K562 (cell line): Measurements from ENCODE around the gene UBASH3B. TPM values are rescaled to one million over a fixed set of nuclear protein-coding genes. Genes with fewer than 3 reads are reported as not detected.

Experiments used
- ATAC-seq: fragments of 200-7000 bp; cut with Tn5 transposase; 3 replicates; pipeline ENCODE4 v1.9.1; 2020; ENCODE audit warnings: moderate library complexity
- BruUV-seq: library from RNA; stranded (reverse); fragments of 400-500 nt; replicated peaks from 2 replicates; lab custom pipeline; 2021; lab: Mats Ljungman, UMichigan
- CTCF ChIA-PET: fragments of 300-600 bp; formaldehyde crosslinking; extraction: SDS; loops from one replicate; lab custom pipeline; 2021; ENCODE audit warnings: low intra/inter-chr PET ratio; lab: Yijun Ruan, JAX
- POLR2A ChIA-PET: fragments of 300-600, 350-650 bp; sonication (Branson Sonifier 250); formaldehyde crosslinking; extraction: SDS; loops from one replicate; lab custom pipeline; 2021; ENCODE audit warnings: antibody characterized with exemption, inconsistent platforms; lab: Yijun Ruan, JAX
- DNase-seq, 4 experiments: peaks; one replicate each; pipeline versions ENCODE4 v3.0.0 to v3.0.0-alpha.2; 2011 to 2018; ENCODE audit warnings: low spot score in 3 of 4, mixed read lengths in 3 of 4; ENCODE audit errors: extremely low read depth in 1 of 4
- FAIRE-seq: peaks from 2 replicates; lab custom pipeline; 2011; peaks lifted over from hg19 to GRCh38; lab: Jason Lieb, UNC
- H2AFZ ChIP-seq: 2 replicates; pipeline ENCODE4 v1.6.0; 2011; ENCODE audit warnings: low read depth, low read length, control low read depth, inconsistent platforms
- H3K27ac ChIP-seq: fragments of 200-600 bp; 3 replicates; pipeline ENCODE4 v1.8.0; 2011; ENCODE audit warnings: low read depth, mild to moderate bottlenecking, control low read depth, inconsistent platforms, low read length, moderate library complexity, mixed read lengths; ENCODE audit errors: extremely low read depth
- H3K27me3 ChIP-seq, 2 experiments: fragments of 300-600 bp in 1 of 2; 2 replicates in 1 of 2; 3 replicates in 1 of 2; pipeline versions ENCODE4 v1.6.0 to v1.8.0; 2011; ENCODE audit warnings: inconsistent platforms in 2 of 2, low read length in 2 of 2, mild to moderate bottlenecking in 1 of 2, mixed read lengths in 1 of 2, moderate library complexity in 1 of 2; ENCODE audit not compliant: control insufficient read depth in 2 of 2, insufficient read depth in 2 of 2
- H3K36me3 ChIP-seq: fragments of 300-600 bp; 3 replicates; pipeline ENCODE4 v1.8.0; 2011; ENCODE audit warnings: mild to moderate bottlenecking, low read length, inconsistent platforms; ENCODE audit not compliant: control insufficient read depth, insufficient read depth
- H3K4me1 ChIP-seq, 2 experiments: fragments of 200-600 bp in 1 of 2; replicated peaks in 1 of 2; 2 replicates in 1 of 2; 3 replicates in 1 of 2; pipeline versions ENCODE4 v1.5.1 to v1.8.0; 2011; ENCODE audit warnings: inconsistent platforms in 2 of 2, low read length in 2 of 2, mild to moderate bottlenecking in 1 of 2, mixed read lengths in 1 of 2, moderate library complexity in 1 of 2; ENCODE audit not compliant: control insufficient read depth in 2 of 2, insufficient read depth in 2 of 2
- H3K4me2 ChIP-seq: 2 replicates; pipeline ENCODE4 v1.6.1; 2011; ENCODE audit warnings: low read length, control low read depth, inconsistent platforms, mixed read lengths; ENCODE audit not compliant: insufficient read depth
- H3K4me3 ChIP-seq: fragments of 200-600 bp; sonication (generic), shearing (Covaris generic); 2 replicates; pipeline ENCODE4 v1.5.1; 2016; ENCODE audit warnings: control low read depth, inconsistent platforms
- H3K79me2 ChIP-seq: fragments of 200-600 bp; 3 replicates; pipeline ENCODE4 v1.8.0; 2011; ENCODE audit warnings: low read length, inconsistent platforms; ENCODE audit not compliant: control insufficient read depth, insufficient read depth
- H3K9ac ChIP-seq, 2 experiments: 2 replicates each; pipeline versions ENCODE4 v1.6.0 to v1.6.1; 2011; ENCODE audit warnings: low read depth in 2 of 2, low read length in 2 of 2, control low read depth in 1 of 2, inconsistent platforms in 1 of 2, mild to moderate bottlenecking in 1 of 2, mixed read lengths in 1 of 2; ENCODE audit not compliant: insufficient read depth in 1 of 2
- H3K9me1 ChIP-seq: one replicate; pipeline ENCODE4 v1.6.0; 2011; ENCODE audit warnings: inconsistent platforms, mild to moderate bottlenecking, low read length, moderate library complexity; ENCODE audit not compliant: control insufficient read depth, insufficient read depth
- H3K9me3 ChIP-seq: replicated peaks from 2 replicates; pipeline ENCODE4 v1.5.1; 2011; ENCODE audit warnings: low read depth, low read length, inconsistent platforms; ENCODE audit not compliant: control insufficient read depth, insufficient read depth
- H4K20me1 ChIP-seq: replicated peaks from 2 replicates; pipeline ENCODE4 v1.6.1; 2011; ENCODE audit warnings: low read length, inconsistent platforms, mixed read lengths; ENCODE audit not compliant: control insufficient read depth, insufficient read depth
- CC2D1A ChIP-seq: fragments of 450-650 bp; IDR thresholded peaks from 2 replicates; pipeline ENCODE4 v1.6.1; 2017; ENCODE audit warnings: mild to moderate bottlenecking
- CREBBP ChIP-seq: IDR thresholded peaks from one replicate; pipeline ENCODE4 v1.6.1; 2012; ENCODE audit warnings: low read depth, mild to moderate bottlenecking, control low read depth, inconsistent platforms, low read length
- HBP1 ChIP-seq: fragments of 450-650 bp; formaldehyde crosslinking; IDR thresholded peaks from 2 replicates; pipeline ENCODE4 v1.4.0; 2022; ENCODE audit warnings: missing genetic modification characterization
- KLF10 ChIP-seq: fragments of 250-450 bp; sonication (Bioruptor Pico); IDR thresholded peaks from 2 replicates; pipeline ENCODE4 v1.6.1; 2021; ENCODE audit warnings: matching md5 sums
- NFYB ChIP-seq: IDR thresholded peaks from 2 replicates; pipeline ENCODE4 v1.6.1; 2011; ENCODE audit warnings: mild to moderate bottlenecking, moderate library complexity; ENCODE audit not compliant: insufficient read length; ENCODE audit errors: extremely low read depth
- RAD21 ChIP-seq, 2 experiments: fragments of 250-450 bp in 1 of 2; fragments of 450-650 bp in 1 of 2; sonication (Bioruptor Pico) in 1 of 2; formaldehyde crosslinking in 1 of 2; IDR thresholded peaks in 1 of 2; conservative IDR thresholded peaks in 1 of 2; 2 replicates each; pipeline versions ENCODE4 v1.4.0 to v1.8.0; 2020 to 2022; ENCODE audit warnings: mild to moderate bottlenecking in 2 of 2, moderate library complexity in 1 of 2
- SMARCB1 ChIP-seq: IDR thresholded peaks from 2 replicates; pipeline ENCODE4 v1.6.1; 2011; ENCODE audit warnings: improper control_type of control experiment, low read depth; ENCODE audit not compliant: insufficient read length
- TAF15 ChIP-seq: fragments of 200-400 bp; formaldehyde crosslinking; IDR thresholded peaks from 2 replicates; pipeline ENCODE4 v1.6.1; 2017; ENCODE audit warnings: mild to moderate bottlenecking, low read depth, low read length, moderate library complexity
- ZNF133 ChIP-seq: fragments of 250-450 bp; sonication (Bioruptor Pico); IDR thresholded peaks from 2 replicates; pipeline ENCODE4 v1.4.0; 2020; ENCODE audit warnings: mild to moderate bottlenecking
- ZNF23 ChIP-seq: fragments of 250-450 bp; sonication (Bioruptor Pico); IDR thresholded peaks from 2 replicates; pipeline ENCODE4 v1.4.0; 2020; ENCODE audit warnings: mild to moderate bottlenecking
- ZNF639 ChIP-seq, 2 experiments: fragments of 200-800 bp in 1 of 2; sonication (Bioruptor generic) in 1 of 2; sonication (generic) in 1 of 2; formaldehyde crosslinking in 1 of 2; IDR thresholded peaks in 1 of 2; conservative IDR thresholded peaks in 1 of 2; 2 replicates each; pipeline versions ENCODE4 v1.5.0 to v1.6.1; 2016 to 2020; ENCODE audit warnings: missing compliant biosample characterization in 1 of 2, missing genetic modification characterization in 1 of 2, missing genetic modification reagents in 1 of 2
- WGBS: fragments of 100-300 bp; shearing (Covaris generic); methylation state at CpG from one replicate; pipeline ENCODE4 v1.1.6; 2016; ENCODE audit warnings: low coverage, mixed read lengths; ENCODE audit not compliant: insufficient coverage; ENCODE audit errors: missing lambda C conversion rate; 5-methylcytosine and 5-hydroxymethylcytosine counted together
- in situ Hi-C: fragments of 300-500 bp; cut with MboI; formaldehyde crosslinking; loops from 4 replicates; pipeline ENCODE4 v1.15.0; 2018; ENCODE audit warnings: inconsistent platforms, mixed read lengths
- intact Hi-C: fragments of 100-400 bp; cut with micrococcal nuclease; formaldehyde crosslinking; loops from 2 replicates; pipeline ENCODE4 v1.14.2; 2022
- polyA plus RNA-seq, 8 experiments: library from polyadenylated mRNA; depleted of rRNA in 4 of 8; stranded (reverse) in 5 of 8; unstranded in 3 of 8; fragments of >200 nt; fragmentation: Nextera tagmentation in 2 of 8; fragmentation: Illumina TruSeq in 1 of 8; extraction: Ambion mirVana in 2 of 8; extraction: Trizol in 1 of 8; gene quantifications; 2 replicates each; pipeline versions ENCODE4 v1.2.1 to v1.2.3, GENCODE V29; 2011 to 2014; ENCODE audit warnings: inconsistent platforms in 1 of 8, missing spikeins in 1 of 8
- total RNA-seq, 7 experiments: library from RNA; depleted of rRNA in 6 of 7; stranded (reverse); fragments of >200 nt in 6 of 7; fragmentation: Illumina TruSeq in 2 of 7; extraction: Trizol in 2 of 7; gene quantifications; 2 replicates each; pipeline versions ENCODE4 v1.2.1 to v1.2.3, GENCODE V29; 2011 to 2021; ENCODE audit warnings: low replicate concordance in 1 of 7

The UBASH3B gene
- total and polyA plus RNA-seq, 9 of the 15 experiments (the other 6 are each of a cell fraction or from before 2014, with no cell fraction given): 0.01 to 0.31 (median 0.08) TPM; not detected in 2

- Histone ChIP-seq H4K20me1 (0 out of 2 replicates have a peak, but pooled peaks cover 6% of the 10 kb centered on the region), H3K9me3 (no peaks in the 10 kb centered on the region), H2AFZ (no peak overlapping the region), H3K27ac (no peak overlapping the region), H3K27me3 (peaks cover 3 to 33% of the 10 kb centered on the region in 2 experiments; a peak in 3 of 5 replicates), H3K79me2 (no peaks in the 10 kb centered on the region), H3K9me1 (no peaks in the 10 kb centered on the region), H3K9ac (no peak overlapping the region), H3K4me3 (no peak overlapping the region), H3K4me1 (peaks cover 0 to 17% of the 10 kb centered on the region in 2 experiments; a peak in 2 of 5 replicates), H3K36me3 (no peaks in the 10 kb centered on the region), H3K4me2 (no peak overlapping the region)
- CTCF ChIA-PET: no interaction called here
- intact Hi-C loops (no loop called here), in situ Hi-C loops (no loop called here)
- no TSS peak for BruUV-seq
- TF ChIP-seq ZNF23 (CRISPR knock-in tag): no peak
- TF ChIP-seq CC2D1A: no peak
- TF ChIP-seq CREBBP: no peak
- no peak for TF ChIP-seq TAF15
- TF ChIP-seq NFYB: no peak
- no peak for TF ChIP-seq KLF10 (CRISPR knock-in tag)
- TF ChIP-seq ZNF133 (CRISPR knock-in tag): no peak
- no peak for TF ChIP-seq ZNF639 (CRISPR knock-in tag; conservative IDR thresholded peaks at IDR 0.05 in 1 of 2, IDR thresholded peaks at IDR 0.05 in 1 of 2)
- no peak for TF ChIP-seq RAD21 (CRISPR knock-in tag; conservative IDR thresholded peaks at IDR 0.05 in 1 of 2, IDR thresholded peaks at IDR 0.05 in 1 of 2)
- TF ChIP-seq HBP1 (CRISPR knock-in tag): no peak
- no peak for TF ChIP-seq SMARCB1
- ATAC-seq (no peak), DNase-seq (no peak), FAIRE-seq (no peak)
- POLR2A ChIA-PET: no interaction called here
- whole genome bisulfite sequencing: 1% methylated on average over 7 of the region's 7 CpGs
Observed at GRCh38 chr11:122653916-122654585, 1.5 kb upstream of the UBASH3B start.
